Progenitor cell of endocrine pancreas (in vitro differentiated cells): ENCODE results near the gene CST9. TPM values are rescaled to one million over a fixed set of nuclear protein-coding genes. Genes with fewer than 3 reads are reported as not detected.

Experiments used
- DNase-seq: peaks from one replicate; pipeline ENCODE4 v3.0.0; 2021; ENCODE audit warnings: low spot score; ENCODE audit not compliant: unreplicated experiment
- H3K27ac Mint-ChIP-seq: 2 replicates; pipeline ENCODE4 v1.8.0; 2021; ENCODE audit warnings: mild to moderate bottlenecking, moderate library complexity, mixed read lengths
- H3K27me3 Mint-ChIP-seq: 2 replicates; pipeline ENCODE4 v1.8.0; 2021; ENCODE audit warnings: mixed read lengths
- H3K36me3 Mint-ChIP-seq: 2 replicates; pipeline ENCODE4 v1.8.0; 2022; ENCODE audit warnings: mixed read lengths; ENCODE audit not compliant: insufficient read depth
- H3K4me1 Mint-ChIP-seq: 2 replicates; pipeline ENCODE4 v1.8.0; 2021; ENCODE audit warnings: low read depth, mixed read lengths
- H3K4me3 Mint-ChIP-seq: 2 replicates; pipeline ENCODE4 v1.8.0; 2021; ENCODE audit warnings: low read depth, mild to moderate bottlenecking, moderate library complexity, mixed read lengths
- H3K9me3 Mint-ChIP-seq: 2 replicates; pipeline ENCODE4 v1.8.0; 2021; ENCODE audit warnings: low read depth, mixed read lengths
- CTCF ChIP-seq: fragments of 200-600 bp; sonication (generic); IDR thresholded peaks from one replicate; pipeline ENCODE4 v1.5.0; 2021; ENCODE audit warnings: antibody characterized with exemption, mild to moderate bottlenecking; ENCODE audit not compliant: unreplicated experiment
- total RNA-seq: library from RNA; stranded (reverse); gene quantifications from 2 replicates; pipeline ENCODE4 v1.2.1, GENCODE V29; 2021

Gene CST9
- total RNA-seq, 1 donor from 2014 or later: not detected

GRCh38 chr20:23565503-23566045 is 40.1 kb downstream of the CST9 start:
- Mint-ChIP-seq H3K9me3 (peaks cover 9% of the 10 kb centered on the region), H3K27me3 (peaks cover 3% of the 10 kb centered on the region), H3K36me3 (no peaks in the 10 kb centered on the region), H3K27ac (no peak overlapping the region), H3K4me3 (no peak overlapping the region), H3K4me1 (no peaks in the 10 kb centered on the region)
- DNase-seq: no peak
- no peak for TF ChIP-seq CTCF

- TF ChIP-seq CTCF: no peak
- DNase-seq: no peak
Measured at GRCh38 chr20:23564927-23565326, 40.8 kb downstream of the CST9 start.

GRCh38 chr20:23562721-23563342 is 42.9 kb downstream of the CST9 start:
- no peaks in the 10 kb centered on the region for H3K27me3 Mint-ChIP-seq
- DNase-seq: no peak
- H3K4me3 Mint-ChIP-seq: no peak overlapping the region
- no peak overlapping the region for H3K27ac Mint-ChIP-seq
- H3K36me3 Mint-ChIP-seq: peaks cover 2% of the 10 kb centered on the region
- H3K4me1 Mint-ChIP-seq: no peaks in the 10 kb centered on the region
- peaks cover 24% of the 10 kb centered on the region for H3K9me3 Mint-ChIP-seq
- TF ChIP-seq CTCF: no peak

More at GRCh38 chr20:23564927-23565326, 40.8 kb downstream of the CST9 start:
- Mint-ChIP-seq H3K36me3 (peaks cover 2% of the 10 kb centered on the region), H3K4me3 (no peak overlapping the region), H3K4me1 (no peaks in the 10 kb centered on the region), H3K27me3 (peaks cover 3% of the 10 kb centered on the region), H3K9me3 (peaks cover 13% of the 10 kb centered on the region), H3K27ac (no peak overlapping the region)

GRCh38 chr20:23554401-23554800 is 51.3 kb downstream of the CST9 start:
- H3K36me3 Mint-ChIP-seq: no peaks in the 10 kb centered on the region
- H3K27me3 Mint-ChIP-seq: peaks cover 1% of the 10 kb centered on the region
- no peak overlapping the region for H3K4me3 Mint-ChIP-seq
- TF ChIP-seq CTCF: no peak
- no peak overlapping the region for H3K27ac Mint-ChIP-seq
- DNase-seq: no peak
- no peaks in the 10 kb centered on the region for H3K4me1 Mint-ChIP-seq
- peaks cover 26% of the 10 kb centered on the region for H3K9me3 Mint-ChIP-seq

Other genes starting within 250 kb of the CST9 start
- gene GZF1, start 243.7 kb downstream of the CST9 start, total RNA-seq: 14.3 and 17.8 TPM in 2 replicates
- 20.1 and 22.2 TPM in 2 replicates for gene NAPB, start 184.4 kb downstream of the CST9 start, total RNA-seq
- gene CSTL1, start 166.2 kb downstream of the CST9 start, total RNA-seq: not detected in 2 replicates
- not detected in 2 replicates for gene CST11, start 153.0 kb downstream of the CST9 start, total RNA-seq
- not detected in 2 replicates for gene CST8, start 114.8 kb downstream of the CST9 start, total RNA-seq
- not detected in 2 replicates for gene CST9L, start 37.4 kb downstream of the CST9 start, total RNA-seq
- 247 and 257 TPM in 2 replicates for gene CST3, start 32.0 kb upstream of the CST9 start, total RNA-seq
- not detected in 2 replicates for gene CST4, start 83.1 kb upstream of the CST9 start, total RNA-seq
- 1.5 and 1.6 TPM in 2 replicates for gene CST1, start 145.0 kb upstream of the CST9 start, total RNA-seq
- gene CST2, start 220.8 kb upstream of the CST9 start, total RNA-seq: not detected in 2 replicates